D721Med (cell line): Measurements from ENCODE around the gene RPP30.

Source experiments
- DNase-seq: peaks from one replicate; pipeline ENCODE4 v3.0.0; 2011; ENCODE audit warnings: low spot score; ENCODE audit not compliant: insufficient read length
- FAIRE-seq: peaks from 2 replicates; lab custom pipeline; 2011; peaks lifted over from hg19 to GRCh38; lab: Jason Lieb, UNC
- CTCF ChIP-seq: IDR thresholded peaks from 2 replicates; pipeline ENCODE4 v1.5.1; 2012; ENCODE audit warnings: mild to moderate bottlenecking, control low read depth; ENCODE audit not compliant: insufficient read depth; ENCODE audit errors: missing control alignments

The RPP30 gene

GRCh38 chr10:90846746-90847145, 25.0 kb upstream of the RPP30 start:
- no peak for TF ChIP-seq CTCF
- DNase-seq (no peak), FAIRE-seq (no peak)

GRCh38 chr10:90847436-90847835, 24.3 kb upstream of the RPP30 start:
- no peak for FAIRE-seq
- DNase-seq = no peak
- no peak for TF ChIP-seq CTCF

- DNase-seq (no peak), FAIRE-seq (no peak)
- no peak for TF ChIP-seq CTCF
These were observed 21.6 kb upstream of the RPP30 start for GRCh38 chr10:90849956-90850749.

- TF ChIP-seq CTCF = no peak
- no peak for FAIRE-seq
- DNase-seq = no peak
These were observed 16.6 kb upstream of the RPP30 start for GRCh38 chr10:90855126-90855525.

GRCh38 chr10:90856261-90856660, 15.5 kb upstream of the RPP30 start:
- FAIRE-seq (no peak), DNase-seq (no peak)
- no peak for TF ChIP-seq CTCF

- FAIRE-seq (no peak), DNase-seq (no peak)
- no peak for TF ChIP-seq CTCF
These were observed 14.7 kb upstream of the RPP30 start for GRCh38 chr10:90856964-90857634.
